Fibroblast of skin of left quadriceps (primary cell): Measurements from ENCODE around the gene MRTFA.

Source experiments
- DNase-seq, 2 experiments: peaks; one replicate each; pipeline ENCODE4 v3.0.0-alpha.2; 2013; ENCODE audit warnings: low read depth in 2 of 2

Gene MRTFA

GRCh38 chr22:40463683-40464082, 172.8 kb downstream of the MRTFA start:
- DNase-seq = no peak

- DNase-seq = no peak
Observed at GRCh38 chr22:40463017-40463631, 173.4 kb downstream of the MRTFA start.

GRCh38 chr22:40462195-40462984, 174.1 kb downstream of the MRTFA start:
- DNase-seq = no peak

- no peak for DNase-seq
Observed at GRCh38 chr22:40453671-40454070, 182.8 kb downstream of the MRTFA start.

- no peak for DNase-seq
Observed at GRCh38 chr22:40452730-40453487, 183.6 kb downstream of the MRTFA start.

- peak; percentile 20 to 25 for DNase-seq
Observed at GRCh38 chr22:40451210-40451609, 185.3 kb downstream of the MRTFA start.

GRCh38 chr22:40450616-40451015, 185.9 kb downstream of the MRTFA start:
- DNase-seq = no peak

- DNase-seq = peak; percentile 75 to 76
Observed at GRCh38 chr22:40449676-40450035, 186.9 kb downstream of the MRTFA start.

GRCh38 chr22:40446203-40446602, 190.3 kb downstream of the MRTFA start:
- DNase-seq = no peak

- no peak for DNase-seq
Observed at GRCh38 chr22:40444178-40444831, 192.2 kb downstream of the MRTFA start.

- DNase-seq = no peak
Observed at GRCh38 chr22:40443732-40444131, 192.8 kb downstream of the MRTFA start.

GRCh38 chr22:40441761-40442390, 194.6 kb downstream of the MRTFA start:
- no peak for DNase-seq

- DNase-seq = peak; percentile 20 to 26
Observed at GRCh38 chr22:40436505-40437431, 199.8 kb downstream of the MRTFA start.

- no peak for DNase-seq
Observed at GRCh38 chr22:40434745-40435144, 201.8 kb downstream of the MRTFA start.

GRCh38 chr22:40434106-40434505, 202.4 kb downstream of the MRTFA start:
- no peak for DNase-seq

- DNase-seq = no peak
Observed at GRCh38 chr22:40433416-40434090, 203.0 kb downstream of the MRTFA start.

GRCh38 chr22:40432625-40433024, 203.9 kb downstream of the MRTFA start:
- no peak for DNase-seq

GRCh38 chr22:40432157-40432556, 204.4 kb downstream of the MRTFA start:
- no peak for DNase-seq

GRCh38 chr22:40430991-40431390, 205.5 kb downstream of the MRTFA start:
- DNase-seq = no peak

- DNase-seq = no peak
Observed at GRCh38 chr22:40429481-40429880, 207.0 kb downstream of the MRTFA start.
